Neural cell (in vitro differentiated cells): ENCODE results near the gene KCNQ2. TPM values are rescaled to one million over a fixed set of nuclear protein-coding genes. Genes with fewer than 3 reads are reported as not detected.

Experiments used
- H2AFZ ChIP-seq: fragments of 200-600, 300-800 bp; sonication (generic), shearing (Covaris generic); 2 replicates; pipeline ENCODE4 v1.6.0; 2014; ENCODE audit warnings: low read depth, mild to moderate bottlenecking, antibody characterized with exemption, low read length, moderate library complexity
- H3F3A ChIP-seq: fragments of 200-600 bp; shearing (Covaris generic); 2 replicates; pipeline ENCODE4 v1.6.1; 2016; ENCODE audit warnings: mild to moderate bottlenecking, moderate library complexity, mixed read lengths, antibody characterized with exemption, low read length; ENCODE audit not compliant: insufficient read depth, poor library complexity, severe bottlenecking
- H3K27ac ChIP-seq: fragments of 200-600, 300-800 bp; sonication (generic), shearing (Covaris generic); 2 replicates; pipeline ENCODE4 v1.5.1; 2014; ENCODE audit warnings: mild to moderate bottlenecking, low read length, moderate library complexity
- H3K27me3 ChIP-seq: fragments of 300-800, 200-600 bp; sonication (generic), shearing (Covaris generic); 2 replicates; pipeline ENCODE4 v1.6.0; 2014; ENCODE audit warnings: mild to moderate bottlenecking, low read depth, low read length, moderate library complexity; ENCODE audit not compliant: insufficient read depth
- H3K36me3 ChIP-seq: fragments of 300-800, 200-600 bp; sonication (generic), shearing (Covaris generic); 2 replicates; pipeline ENCODE4 v1.5.1; 2014; ENCODE audit warnings: mild to moderate bottlenecking, antibody characterized with exemption, low read length, moderate library complexity; ENCODE audit not compliant: insufficient read depth
- H3K4me2 ChIP-seq: fragments of 300-800, 200-600 bp; sonication (generic), shearing (Covaris generic); 2 replicates; pipeline ENCODE4 v1.6.0; 2014; ENCODE audit warnings: mild to moderate bottlenecking, low read length
- H3K4me3 ChIP-seq: fragments of 300-800, 200-600 bp; sonication (generic), shearing (Covaris generic); 2 replicates; pipeline ENCODE4 v1.5.1; 2014; ENCODE audit warnings: mild to moderate bottlenecking, low read length, moderate library complexity
- H3K79me2 ChIP-seq: fragments of 200-600 bp; shearing (Covaris generic); replicated peaks from 2 replicates; pipeline ENCODE4 v1.6.0; 2014; ENCODE audit warnings: mild to moderate bottlenecking, low read length, moderate library complexity; ENCODE audit not compliant: insufficient read depth
- H3K9ac ChIP-seq: fragments of 300-800, 200-600 bp; sonication (generic), shearing (Covaris generic); 2 replicates; pipeline ENCODE4 v1.6.1; 2016; ENCODE audit warnings: mild to moderate bottlenecking, low read length, mixed read lengths
- H3K9me2 ChIP-seq: fragments of 200-600 bp; shearing (Covaris generic); 2 replicates; pipeline ENCODE4 v1.6.1; 2016; ENCODE audit warnings: mild to moderate bottlenecking, low read length, mixed read lengths; ENCODE audit not compliant: insufficient read depth
- H3K9me3 ChIP-seq: fragments of 200-600, 300-800 bp; sonication (generic), shearing (Covaris generic); 2 replicates; pipeline ENCODE4 v1.6.1; 2016; ENCODE audit warnings: mild to moderate bottlenecking, mixed run types, low read length, moderate library complexity, mixed read lengths
- H4K20me1 ChIP-seq: fragments of 200-600 bp; shearing (Covaris generic); 2 replicates; pipeline ENCODE4 v1.6.1; 2016; ENCODE audit warnings: mild to moderate bottlenecking, mixed run types; ENCODE audit not compliant: insufficient read depth
- CTCF ChIP-seq: fragments of 450-650 bp; IDR thresholded peaks from 2 replicates; pipeline ENCODE4 v1.5.1; 2014; ENCODE audit warnings: antibody characterized with exemption, mild to moderate bottlenecking, moderate library complexity; ENCODE audit not compliant: poor library complexity, severe bottlenecking
- EP300 ChIP-seq: fragments of 450-650 bp; conservative IDR thresholded peaks from 2 replicates; pipeline ENCODE4 v1.6.1; 2014; ENCODE audit warnings: antibody characterized with exemption, mild to moderate bottlenecking, moderate library complexity; ENCODE audit not compliant: poor library complexity, severe bottlenecking
- EZH2 ChIP-seq: fragments of 200-600, 300-800 bp; shearing (Covaris generic), sonication (generic); IDR thresholded peaks from 2 replicates; pipeline ENCODE4 v1.6.1; 2014; ENCODE audit warnings: antibody characterized with exemption, low read length, borderline replicate concordance, mild to moderate bottlenecking; ENCODE audit not compliant: insufficient read depth, poor library complexity, severe bottlenecking
- MXI1 ChIP-seq: fragments of 450-650 bp; conservative IDR thresholded peaks from 2 replicates; pipeline ENCODE4 v1.6.1; 2014; ENCODE audit warnings: antibody characterized with exemption, mild to moderate bottlenecking; ENCODE audit not compliant: poor library complexity, severe bottlenecking
- POLR2AphosphoS5 ChIP-seq: IDR thresholded peaks from 2 replicates; pipeline ENCODE4 v1.6.1; 2012
- RAD21 ChIP-seq: fragments of 450-650 bp; conservative IDR thresholded peaks from 2 replicates; pipeline ENCODE4 v1.6.1; 2014; ENCODE audit warnings: antibody characterized with exemption, mild to moderate bottlenecking, moderate library complexity
- REST ChIP-seq: IDR thresholded peaks from 2 replicates; pipeline ENCODE4 v1.6.1; 2012; ENCODE audit warnings: borderline replicate concordance
- SMC3 ChIP-seq: fragments of 450-650 bp; conservative IDR thresholded peaks from 2 replicates; pipeline ENCODE4 v1.6.1; 2014; ENCODE audit warnings: antibody characterized with exemption, mild to moderate bottlenecking, moderate library complexity; ENCODE audit not compliant: poor library complexity
- TAF1 ChIP-seq: IDR thresholded peaks from 2 replicates; pipeline ENCODE4 v1.6.1; 2012; ENCODE audit warnings: low read depth
- polyA plus RNA-seq: library from polyadenylated mRNA; depleted of rRNA; stranded (reverse); fragments of >200 nt; gene quantifications from 2 replicates; pipeline ENCODE4 v1.2.3, GENCODE V29; 2014

The KCNQ2 gene
- polyA plus RNA-seq, 1 donor from 2014 or later = 84.7 TPM

DNA sequence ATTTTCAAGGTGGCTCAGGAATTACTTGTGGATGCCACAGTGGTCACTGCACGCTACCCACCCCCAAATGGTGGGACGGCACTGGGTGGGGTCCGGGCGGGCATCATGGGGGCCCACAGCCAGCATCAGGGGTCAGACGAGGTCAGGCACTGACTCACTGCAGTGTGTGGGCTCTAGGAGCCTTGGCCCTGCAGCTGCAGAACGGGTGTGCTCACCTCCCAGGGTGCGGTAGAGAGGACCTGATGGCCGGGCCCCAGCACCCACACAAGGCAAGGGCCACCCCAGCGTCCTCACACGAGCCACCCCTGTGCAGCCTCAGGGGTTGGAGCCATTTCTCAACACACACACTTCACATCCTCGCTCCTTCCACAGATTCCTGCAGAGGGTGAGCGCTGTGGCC is 34.3 kb downstream of the KCNQ2 start:
- Histone ChIP-seq H3K79me2 (peaks cover 6% of the 10 kb centered on the region), H3K9me3 (no peaks in the 10 kb centered on the region), H2AFZ (no peak overlapping the region), H3K4me3 (no peak overlapping the region), H4K20me1 (no peaks in the 10 kb centered on the region), H3K9me2 (no peaks in the 10 kb centered on the region), H3K36me3 (no peaks in the 10 kb centered on the region), H3K4me2 (no peak overlapping the region), H3K9ac (no peak overlapping the region), H3F3A (no peaks in the 10 kb centered on the region), H3K27ac (no peak overlapping the region), H3K27me3 (no peaks in the 10 kb centered on the region)
- TF ChIP-seq EZH2 = no peak
- TF ChIP-seq MXI1 = no peak

DNA sequence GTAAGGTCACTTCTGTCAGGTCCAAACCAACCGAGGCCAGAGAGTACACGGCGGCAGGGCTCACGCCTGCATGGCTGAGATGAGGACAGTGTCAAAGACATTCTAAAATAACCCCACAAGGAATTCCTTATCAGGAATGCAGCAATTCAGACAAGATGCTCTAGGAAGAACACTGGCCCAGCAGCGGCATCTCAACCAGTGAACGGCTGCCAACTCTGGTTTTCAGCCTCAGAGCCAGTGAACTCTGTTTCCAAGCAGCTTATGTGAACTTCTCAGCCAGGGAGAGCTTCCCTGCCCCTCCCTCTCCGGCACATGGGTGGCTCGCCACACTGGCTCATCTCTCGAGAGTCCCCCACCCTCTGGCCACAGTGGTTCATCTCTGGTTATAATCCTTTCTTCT is 36.9 kb downstream of the KCNQ2 start:
- Histone ChIP-seq H3K9ac (no peak overlapping the region), H3K4me3 (no peak overlapping the region), H3K36me3 (no peaks in the 10 kb centered on the region), H4K20me1 (no peaks in the 10 kb centered on the region), H3F3A (no peaks in the 10 kb centered on the region), H3K4me2 (no peak overlapping the region), H3K27ac (no peak overlapping the region), H3K27me3 (no peaks in the 10 kb centered on the region), H3K79me2 (no peaks in the 10 kb centered on the region), H3K9me3 (no peaks in the 10 kb centered on the region), H2AFZ (no peak overlapping the region), H3K9me2 (no peaks in the 10 kb centered on the region)
- TF ChIP-seq EP300 (no peak), REST (no peak), MXI1 (no peak), RAD21 (no peak), EZH2 (no peak), CTCF (no peak), SMC3 (no peak), TAF1 (no peak), POLR2AphosphoS5 (no peak)
